K562 treated with DMSO at 1 percent for 12 hours (cell line): ENCODE data around the gene LRRC57. TPM values are rescaled to one million over a fixed set of nuclear protein-coding genes. Genes with fewer than 3 reads are reported as not detected.

ENCODE experiments used
- total RNA-seq: library from RNA; unstranded; fragments of 300-600 nt; gene quantifications from 2 replicates; pipeline ENCODE4 v1.2.3, GENCODE V29; 2022; ENCODE audit not compliant: insufficient read depth

The LRRC57 gene
- total RNA-seq = 12.1 and 20.9 TPM in 2 replicates

GRCh38 chr15:42548249-42549031, at the start of gene LRRC57, which contains the start of gene HAUS2:
LRRC57 (minus strand) TSS chr15:42548793; CDS start chr15:42548434, 359 bp downstream.
HAUS2 (plus strand) TSS chr15:42548838; CDS start chr15:42548873, 35 bp downstream.

GRCh38 chr15:42575188-42576039, 26.8 kb upstream of the LRRC57 start, which contains the start of gene STARD9:
STARD9 (plus strand) TSS chr15:42575606; CDS start chr15:42575716, 110 bp downstream.

GRCh38 chr15:42495361-42496212, 53.0 kb downstream of the LRRC57 start, which contains the start of gene SNAP23:
SNAP23 (plus strand) TSS chr15:42495634; CDS start chr15:42511847, 16,213 bp downstream.

GRCh38 chr15:42490671-42491538, 57.7 kb downstream of the LRRC57 start, which contains the start of gene ZNF106:
ZNF106 (minus strand) TSS chr15:42491141; CDS start chr15:42472289, 18,852 bp downstream.

Other genes starting within 250 kb of the LRRC57 start
- 0.73 and 1.0 TPM in 2 replicates for gene CAPN3, start 189.3 kb downstream of the LRRC57 start, total RNA-seq
- gene ZNF106, start 57.7 kb downstream of the LRRC57 start, total RNA-seq = 6.4 and 35.7 TPM in 2 replicates
- gene SNAP23, start 53.2 kb downstream of the LRRC57 start, total RNA-seq = 41.8 and 97.8 TPM in 2 replicates
- 16.2 and 40.7 TPM in 2 replicates for gene HAUS2, start within 50 bp of the LRRC57 start, total RNA-seq
- gene STARD9, start 26.8 kb upstream of the LRRC57 start, total RNA-seq = 1.8 and 11.1 TPM in 2 replicates
- gene CDAN1, start 188.3 kb upstream of the LRRC57 start, total RNA-seq = 14.2 and 30.0 TPM in 2 replicates